B cell (primary cell): ENCODE measurements around the gene KLHL41. TPM values are rescaled to one million over a fixed set of nuclear protein-coding genes. Genes with fewer than 3 reads are reported as not detected.

Experiments
- ATAC-seq: fragments of 200-7000 bp; cut with Tn5 transposase; one replicate; pipeline ENCODE4 v1.10.0; 2021; ENCODE audit warnings: low read depth, mild to moderate bottlenecking, moderate number of reproducible peaks, moderate library complexity
- CTCF ChIA-PET: fragments of 350-600 bp; sonication (Branson Sonifier 250); formaldehyde crosslinking; loops from one replicate; lab custom pipeline; 2021; ENCODE audit warnings: antibody characterized with exemption, inconsistent platforms; lab: Charles Lee
- POLR2A ChIA-PET: fragments of 350-600 bp; sonication (Branson Sonifier 250); formaldehyde crosslinking; loops from one replicate; lab custom pipeline; 2021; ENCODE audit warnings: antibody characterized with exemption; lab: Charles Lee
- DNase-seq: peaks from one replicate; pipeline ENCODE4 v3.0.0; 2013
- H2AFZ ChIP-seq: 2 replicates; pipeline ENCODE4 v1.6.1; 2012; ENCODE audit warnings: mild to moderate bottlenecking, low read depth, low read length; ENCODE audit not compliant: insufficient read depth, poor library complexity, severe bottlenecking
- H3K27ac ChIP-seq, 2 donors: 1 replicate in 1 of 2; 2 replicates in 1 of 2; pipeline ENCODE4 v1.5.1; 2012 to 2013; ENCODE audit warnings: low read length in 2 of 2, mild to moderate bottlenecking in 2 of 2, moderate library complexity in 1 of 2
- H3K27me3 ChIP-seq, 4 experiments: fragments of 200-600 bp in 1 of 4; sonication (generic) in 1 of 4; replicated peaks in 1 of 4; 1 replicate in 2 of 4; 2 replicates in 2 of 4; pipeline versions ENCODE4 v1.6.1 to v1.7.0; 2013 to 2016; ENCODE audit warnings: low read length in 3 of 4, mild to moderate bottlenecking in 2 of 4, mixed read lengths in 1 of 4, moderate library complexity in 1 of 4; ENCODE audit not compliant: insufficient read depth in 4 of 4, control insufficient read depth in 3 of 4; ENCODE audit errors: control extremely low read depth in 1 of 4
- H3K36me3 ChIP-seq, 2 experiments: replicated peaks in 1 of 2; 1 replicate in 1 of 2; 2 replicates in 1 of 2; pipeline versions ENCODE4 v1.6.1 to v1.7.1; 2013; ENCODE audit warnings: low read length in 1 of 2; ENCODE audit not compliant: insufficient read depth in 2 of 2, control insufficient read depth in 1 of 2; ENCODE audit errors: control extremely low read depth in 1 of 2, extremely low read depth in 1 of 2
- H3K4me1 ChIP-seq, 2 donors: fragments of 200-600 bp in 1 of 2; sonication (generic) in 1 of 2; 1 replicate in 1 of 2; 2 replicates in 1 of 2; pipeline versions ENCODE4 v1.5.1 to v1.6.1; 2013 to 2017; ENCODE audit warnings: low read length in 2 of 2; ENCODE audit not compliant: control insufficient read depth in 2 of 2, insufficient read depth in 2 of 2
- H3K4me2 ChIP-seq: replicated peaks from 2 replicates; pipeline ENCODE3; 2012; ENCODE audit warnings: mild to moderate bottlenecking, low read depth, low read length; ENCODE audit not compliant: poor library complexity, severe bottlenecking
- H3K4me3 ChIP-seq, 5 experiments: fragments of 200-600 bp in 1 of 5; sonication (generic) in 1 of 5; 1 replicate in 3 of 5; 2 replicates in 2 of 5; pipeline versions ENCODE4 v1.5.1 to v1.7.0; 2011 to 2016; ENCODE audit warnings: low read length in 4 of 5, mild to moderate bottlenecking in 4 of 5, low read depth in 2 of 5, control low read depth in 1 of 5, moderate library complexity in 1 of 5; ENCODE audit not compliant: insufficient read depth in 1 of 5; ENCODE audit errors: control extremely low read depth in 1 of 5, extremely low read depth in 1 of 5
- H3K79me2 ChIP-seq: fragments of 200-600 bp; sonication (generic); one replicate; pipeline ENCODE4 v1.6.0; 2016; ENCODE audit warnings: low read length; ENCODE audit not compliant: control insufficient read depth, insufficient read depth
- H3K9ac ChIP-seq: fragments of 200-600 bp; sonication (generic); 2 replicates; pipeline ENCODE4 v1.6.1; 2017; ENCODE audit warnings: mild to moderate bottlenecking, low read length, moderate library complexity
- H3K9me3 ChIP-seq, 3 donors: one replicate each; pipeline versions ENCODE4 v1.6.1 to v1.7.1; 2013; ENCODE audit warnings: low read length in 2 of 3; ENCODE audit not compliant: control insufficient read depth in 2 of 3, insufficient read depth in 1 of 3; ENCODE audit errors: control extremely low read depth in 1 of 3
- H4K20me1 ChIP-seq: 2 replicates; pipeline ENCODE4 v1.6.0; 2012; ENCODE audit warnings: mild to moderate bottlenecking, low read length; ENCODE audit not compliant: insufficient read depth, control insufficient read depth, poor library complexity, severe bottlenecking
- H3K27ac Mint-ChIP-seq: one replicate; pipeline ENCODE4 v1.8.0; 2021; ENCODE audit warnings: mixed read lengths
- H3K27me3 Mint-ChIP-seq: one replicate; pipeline ENCODE4 v1.8.0; 2021; ENCODE audit warnings: mixed read lengths
- H3K4me1 Mint-ChIP-seq: one replicate; pipeline ENCODE4 v1.8.0; 2021; ENCODE audit warnings: mixed read lengths
- H3K4me3 Mint-ChIP-seq: one replicate; pipeline ENCODE4 v1.8.0; 2021; ENCODE audit warnings: mixed read lengths
- H3K9me3 Mint-ChIP-seq: one replicate; pipeline ENCODE4 v1.8.0; 2022; ENCODE audit warnings: mixed read lengths; ENCODE audit not compliant: insufficient read depth
- EZH2 ChIP-seq: IDR thresholded peaks from 2 replicates; pipeline ENCODE4 v1.6.1; 2012; ENCODE audit warnings: borderline replicate concordance, low read depth, mild to moderate bottlenecking, moderate library complexity, low read length; ENCODE audit not compliant: insufficient read depth, poor library complexity, severe bottlenecking
- WGBS: methylation state at CpG from one replicate; pipeline ENCODE4 v1.1.5; 2013; ENCODE audit warnings: missing lambda C conversion rate; ENCODE audit not compliant: insufficient coverage; 5-methylcytosine and 5-hydroxymethylcytosine counted together
- intact Hi-C: fragments of 100-400 bp; cut with micrococcal nuclease; formaldehyde crosslinking; loops from one replicate; pipeline ENCODE4 v1.10.0; 2022
- polyA plus RNA-seq: library from polyadenylated mRNA; depleted of rRNA; stranded (reverse); fragments of >200 nt; gene quantifications from 2 replicates; pipeline ENCODE4 v1.2.3, GENCODE V29; 2012
- total RNA-seq, 2 donors: library from RNA; stranded (reverse); fragments of 120-200 nt in 1 of 2; gene quantifications; 1 replicate in 1 of 2; 2 replicates in 1 of 2; pipeline versions ENCODE4 v1.2.3 to v1.2.4, GENCODE V29; 2013 to 2022
- TF ChIP-seq, protein P1 (sequence below): fragments of 200-600 bp; IDR thresholded peaks from one replicate; pipeline ENCODE4 v1.8.0; 2022; ENCODE audit warnings: antibody characterized with exemption, mild to moderate bottlenecking

The KLHL41 gene
- total and polyA plus RNA-seq, 2 donors (not counting 1 experiment from before 2014, with no cell fraction given): 0.03 to 0.27 TPM

DNA sequence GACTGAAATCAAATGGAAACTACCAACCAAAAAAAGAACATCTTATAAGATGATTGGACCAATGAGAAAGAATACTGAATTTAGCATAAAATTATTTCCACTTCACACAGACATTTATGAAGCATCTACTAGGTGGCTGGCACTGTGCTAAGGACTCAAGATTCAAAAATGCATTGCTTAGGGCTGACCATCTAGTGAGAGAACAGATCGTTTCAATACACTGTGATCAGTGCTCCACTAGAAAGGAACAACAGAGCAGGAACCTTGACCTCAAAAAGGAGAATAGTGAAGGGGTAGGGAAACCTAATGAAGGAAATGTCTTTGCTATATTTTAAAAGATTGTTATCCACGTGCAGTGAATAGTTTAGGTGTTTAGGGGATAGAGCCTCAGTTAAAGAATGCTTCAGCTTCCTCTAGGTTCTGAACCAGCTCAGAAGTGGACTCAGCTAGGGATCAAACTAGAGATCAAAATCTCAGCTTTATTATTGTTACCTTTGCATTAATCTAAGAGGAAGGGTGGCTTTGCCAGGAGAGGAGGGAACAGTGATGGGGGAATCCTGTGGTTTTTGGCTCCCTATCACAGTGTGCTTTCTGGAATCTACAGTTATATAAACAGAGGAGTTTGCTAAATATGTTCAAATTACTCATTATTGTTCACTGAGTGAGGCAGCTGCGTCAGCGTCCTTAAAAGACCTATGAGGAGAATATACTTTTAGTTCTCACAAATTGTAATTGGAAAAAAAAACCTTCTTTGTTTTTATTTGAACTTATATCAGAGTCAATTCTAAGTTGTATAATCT lies 46.4 kb upstream of the KLHL41 start:
- intact Hi-C loops: no loop called here
- Histone ChIP-seq H3K27me3 (no peaks in the 10 kb centered on the region), H3K9me3 (no peaks in the 10 kb centered on the region), H2AFZ (no peak overlapping the region), H3K4me1 (no peaks in the 10 kb centered on the region), H3K79me2 (no peaks in the 10 kb centered on the region), H3K27ac (no peak overlapping the region), H3K4me3 (no peak overlapping the region), H3K9ac (no peak overlapping the region), H3K36me3 (no peaks in the 10 kb centered on the region), H4K20me1 (no peaks in the 10 kb centered on the region), H3K4me2 (no peak overlapping the region)
- Mint-ChIP-seq H3K4me3 (no peak overlapping the region), H3K9me3 (no peaks in the 10 kb centered on the region), H3K4me1 (peaks cover 1% of the 10 kb centered on the region), H3K27ac (no peak overlapping the region), H3K27me3 (no peaks in the 10 kb centered on the region)
- ChIA-PET CTCF (interaction anchor here (2.1 kb wide), 1 partner anchor 17 kb away, joined by 5 read pairs; the partner anchor contains the start of gene BBS5), POLR2A (no interaction called here)
- DNase-seq (no peak), ATAC-seq (no peak)
- 82% methylated on average over 2 of the region's 4 CpGs for WGBS
- no peak for TF ChIP-seq EZH2
- TF ChIP-seq, protein P1, sequence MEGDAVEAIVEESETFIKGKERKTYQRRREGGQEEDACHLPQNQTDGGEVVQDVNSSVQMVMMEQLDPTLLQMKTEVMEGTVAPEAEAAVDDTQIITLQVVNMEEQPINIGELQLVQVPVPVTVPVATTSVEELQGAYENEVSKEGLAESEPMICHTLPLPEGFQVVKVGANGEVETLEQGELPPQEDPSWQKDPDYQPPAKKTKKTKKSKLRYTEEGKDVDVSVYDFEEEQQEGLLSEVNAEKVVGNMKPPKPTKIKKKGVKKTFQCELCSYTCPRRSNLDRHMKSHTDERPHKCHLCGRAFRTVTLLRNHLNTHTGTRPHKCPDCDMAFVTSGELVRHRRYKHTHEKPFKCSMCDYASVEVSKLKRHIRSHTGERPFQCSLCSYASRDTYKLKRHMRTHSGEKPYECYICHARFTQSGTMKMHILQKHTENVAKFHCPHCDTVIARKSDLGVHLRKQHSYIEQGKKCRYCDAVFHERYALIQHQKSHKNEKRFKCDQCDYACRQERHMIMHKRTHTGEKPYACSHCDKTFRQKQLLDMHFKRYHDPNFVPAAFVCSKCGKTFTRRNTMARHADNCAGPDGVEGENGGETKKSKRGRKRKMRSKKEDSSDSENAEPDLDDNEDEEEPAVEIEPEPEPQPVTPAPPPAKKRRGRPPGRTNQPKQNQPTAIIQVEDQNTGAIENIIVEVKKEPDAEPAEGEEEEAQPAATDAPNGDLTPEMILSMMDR: no peak

DNA sequence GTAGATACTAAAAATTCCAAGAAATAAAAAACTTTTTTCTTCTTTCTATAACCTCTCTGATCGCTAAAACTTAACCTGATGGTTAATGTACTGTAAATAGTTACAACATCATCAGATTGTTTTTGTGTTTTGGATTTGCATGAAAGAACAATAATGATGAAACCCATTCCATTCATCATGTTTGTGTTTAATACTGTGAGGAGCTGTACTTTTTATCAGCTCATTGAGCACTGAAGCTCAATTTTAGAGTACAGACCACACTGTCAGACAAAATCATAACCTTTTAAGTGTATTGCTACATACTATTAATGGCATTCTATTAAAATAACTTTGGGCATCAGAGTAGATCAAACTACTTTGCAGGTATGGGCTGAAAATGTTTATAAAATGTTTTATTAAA lies 45.0 kb upstream of the KLHL41 start:
- intact Hi-C loops: no loop called here
- Mint-ChIP-seq H3K27ac (no peak overlapping the region), H3K4me3 (no peak overlapping the region), H3K4me1 (peaks cover 1% of the 10 kb centered on the region), H3K9me3 (no peaks in the 10 kb centered on the region), H3K27me3 (no peaks in the 10 kb centered on the region)
- Histone ChIP-seq H3K4me1 (no peaks in the 10 kb centered on the region), H3K79me2 (no peaks in the 10 kb centered on the region), H3K9me3 (no peaks in the 10 kb centered on the region), H3K9ac (no peak overlapping the region), H3K4me2 (no peak overlapping the region), H3K27me3 (no peaks in the 10 kb centered on the region), H3K36me3 (no peaks in the 10 kb centered on the region), H2AFZ (no peak overlapping the region), H3K27ac (no peak overlapping the region), H4K20me1 (no peaks in the 10 kb centered on the region), H3K4me3 (no peak overlapping the region)
- WGBS: no CpG with 5 or more reads among the region's 1 CpG
- no peak for DNase-seq
- ChIA-PET POLR2A (interaction anchor here (0.6 kb wide), 1 partner anchor 417 kb away, joined by 5 read pairs; no protein-coding TSS in a partner anchor), CTCF (no interaction called here)
- no peak for TF ChIP-seq EZH2
- TF ChIP-seq, protein P1: no peak
- ATAC-seq: no peak
